ENCODE data around the gene KATNB1.

GRCh38 chr16:57694725-57695679 lies 40.6 kb upstream of the KATNB1 start, which contains the start of gene DRC7:
- TF ChIP-seq CTCF (IDR thresholded peaks at IDR 0.05): no peak
- TF ChIP-seq POLR2AphosphoS5 (IDR thresholded peaks at IDR 0.05; ENCODE audit: low read depth, low read length): no peak
